Liver (tissue), 9 donors: ENCODE measurements around the gene PGGT1B. TPM values are rescaled to one million over a fixed set of nuclear protein-coding genes. Genes with fewer than 3 reads are reported as not detected.

Source experiments
- DNase-seq: peaks from one replicate; pipeline ENCODE4 v3.0.0-alpha.2; 2017; ENCODE audit warnings: low spot score
- H3K27ac ChIP-seq, 2 donors: one replicate each; pipeline ENCODE4 v1.7.0; 2013; ENCODE audit warnings: inconsistent platforms in 2 of 2, low read length in 2 of 2, control low read depth in 1 of 2, low read depth in 1 of 2, mild to moderate bottlenecking in 1 of 2
- H3K27me3 ChIP-seq, 4 donors: one replicate each; pipeline versions ENCODE4 v1.6.1 to v1.7.0; 2013; ENCODE audit warnings: low read length in 3 of 4, inconsistent platforms in 1 of 4, mild to moderate bottlenecking in 1 of 4, moderate library complexity in 1 of 4; ENCODE audit not compliant: control insufficient read depth in 4 of 4, insufficient read depth in 4 of 4
- H3K36me3 ChIP-seq, 4 donors: one replicate each; pipeline versions ENCODE4 v1.6.1 to v1.7.0; 2013; ENCODE audit warnings: low read length in 3 of 4, mild to moderate bottlenecking in 3 of 4, low read depth in 1 of 4, moderate library complexity in 1 of 4; ENCODE audit not compliant: control insufficient read depth in 4 of 4, insufficient read depth in 3 of 4
- H3K4me1 ChIP-seq, 4 donors: one replicate each; pipeline versions ENCODE4 v1.6.1 to v1.7.0; 2013; ENCODE audit warnings: low read length in 3 of 4, mild to moderate bottlenecking in 3 of 4, moderate library complexity in 1 of 4; ENCODE audit not compliant: control insufficient read depth in 4 of 4, insufficient read depth in 4 of 4
- H3K4me3 ChIP-seq, 3 donors: one replicate each; pipeline versions ENCODE4 v1.6.1 to v1.7.0; 2013; ENCODE audit warnings: low read length in 3 of 3, control low read depth in 1 of 3, low read depth in 1 of 3, mild to moderate bottlenecking in 1 of 3
- H3K9ac ChIP-seq, 2 donors: one replicate each; pipeline ENCODE4 v1.7.0; 2013; ENCODE audit warnings: low read length in 2 of 2, mild to moderate bottlenecking in 2 of 2, moderate library complexity in 2 of 2, control low read depth in 1 of 2, low read depth in 1 of 2
- H3K9me3 ChIP-seq, 4 donors: one replicate each; pipeline versions ENCODE4 v1.6.1 to v1.7.0; 2013; ENCODE audit warnings: low read length in 3 of 4; ENCODE audit not compliant: control insufficient read depth in 4 of 4
- ATF3 ChIP-seq: IDR thresholded peaks from 2 replicates; pipeline ENCODE4 v1.6.1; 2016; ENCODE audit warnings: antibody characterized with exemption
- CTCF ChIP-seq: fragments of 150-350 bp; IDR thresholded peaks from 2 replicates; pipeline ENCODE4 v1.5.1; 2017; ENCODE audit warnings: improper control_type of control experiment, low read depth, low read length; ENCODE audit not compliant: missing input control
- EGR1 ChIP-seq, 2 donors: IDR thresholded peaks; 2 replicates each; pipeline ENCODE4 v1.6.1; 2016 to 2018; ENCODE audit warnings: antibody characterized with exemption in 2 of 2, low read depth in 2 of 2
- FOXA1 ChIP-seq: IDR thresholded peaks from 2 replicates; pipeline ENCODE4 v1.6.1; 2016; ENCODE audit warnings: antibody characterized with exemption
- FOXA2 ChIP-seq: IDR thresholded peaks from 2 replicates; pipeline ENCODE4 v1.6.1; 2016; ENCODE audit warnings: antibody characterized with exemption
- GABPA ChIP-seq, 2 donors: IDR thresholded peaks in 1 of 2; conservative IDR thresholded peaks in 1 of 2; 2 replicates each; pipeline ENCODE4 v1.6.1; 2016; ENCODE audit warnings: antibody characterized with exemption in 2 of 2, mild to moderate bottlenecking in 1 of 2, moderate library complexity in 1 of 2
- HNF4A ChIP-seq, 2 donors: conservative IDR thresholded peaks; 2 replicates each; pipeline ENCODE4 v1.6.1; 2016; ENCODE audit warnings: antibody characterized with exemption in 2 of 2, mild to moderate bottlenecking in 2 of 2
- NR2F2 ChIP-seq: IDR thresholded peaks from 2 replicates; pipeline ENCODE4 v1.6.1; 2016; ENCODE audit warnings: antibody characterized with exemption
- RAD21 ChIP-seq, 2 donors: IDR thresholded peaks; 2 replicates each; pipeline ENCODE4 v1.6.1; 2016; ENCODE audit warnings: antibody characterized with exemption in 2 of 2, mild to moderate bottlenecking in 2 of 2
- RXRA ChIP-seq, 2 donors: IDR thresholded peaks; 2 replicates each; pipeline ENCODE4 v1.6.1; 2017 to 2018; ENCODE audit warnings: antibody characterized with exemption in 2 of 2, mild to moderate bottlenecking in 1 of 2
- SP1 ChIP-seq: IDR thresholded peaks from 2 replicates; pipeline ENCODE4 v1.6.1; 2018; ENCODE audit warnings: antibody characterized with exemption, mild to moderate bottlenecking
- TAF1 ChIP-seq: conservative IDR thresholded peaks from 2 replicates; pipeline ENCODE4 v1.6.1; 2016; ENCODE audit warnings: antibody characterized with exemption, mild to moderate bottlenecking
- YY1 ChIP-seq: IDR thresholded peaks from 2 replicates; pipeline ENCODE4 v1.6.1; 2016; ENCODE audit warnings: antibody characterized with exemption, mild to moderate bottlenecking
- ZBTB33 ChIP-seq: IDR thresholded peaks from 2 replicates; pipeline ENCODE4 v1.6.1; 2016; ENCODE audit warnings: antibody characterized with exemption
- WGBS: extraction: QIAGEN DNeasy Blood & Tissue Kit; methylation state at CpG from one replicate; pipeline ENCODE4 v1.1.7; 2013; 5-methylcytosine and 5-hydroxymethylcytosine counted together
- polyA plus RNA-seq, 2 donors: library from polyadenylated mRNA; stranded (reverse) in 1 of 2; unstranded in 1 of 2; fragments of 200-250 nt in 1 of 2; fragments of >200 nt in 1 of 2; fragmentation: Nextera tagmentation in 1 of 2; extraction: Ambion mirVana in 1 of 2; gene quantifications; one replicate each; pipeline versions ENCODE4 v1.2.1 to v1.2.3, GENCODE V29; 2013 to 2015
- total RNA-seq, 2 donors: library from RNA; depleted of rRNA; stranded (reverse); fragments of >200 nt; gene quantifications; one replicate each; pipeline ENCODE4 v1.2.3, GENCODE V29; 2014
- donor health status: healthy.
- donor health status: healthy.
- donor health status: healthy.
- donor health status: healthy.
- donor health status: healthy.

Gene PGGT1B
- total and polyA plus RNA-seq, 4 donors: 4.9 to 15.7 (median 5.6) TPM

GRCh38 chr5:115180165-115180709 lies 82.4 kb downstream of the PGGT1B start:
- TF ChIP-seq RXRA (IDR thresholded peaks at IDR 0.05) (no peak), SP1 (no peak), FOXA1 (no peak), TAF1 (no peak), CTCF (no peak), FOXA2 (no peak), NR2F2 (no peak), YY1 (no peak), ZBTB33 (no peak), GABPA (IDR thresholded peaks at IDR 0.05 in 1 of 2, conservative IDR thresholded peaks at IDR 0.05 in 1 of 2) (no peak), EGR1 (IDR thresholded peaks at IDR 0.05; ENCODE audit: low read depth in 2 of 2) (no peak), HNF4A (conservative IDR thresholded peaks at IDR 0.05) (no peak)
- H3K4me3 ChIP-seq: peak overlapping the region; percentile 35 to 71 (median 39)
- no peak overlapping the region for H3K9ac ChIP-seq
- H3K9me3 ChIP-seq: no peaks in the 10 kb centered on the region
- WGBS: 2% methylated on average over 54 of the region's 54 CpGs
- H3K36me3 ChIP-seq: no peaks in the 10 kb centered on the region
- H3K27ac ChIP-seq: no peak overlapping the region
- peaks cover 0 to 23% (median 7%) of the 10 kb centered on the region in 4 donors for H3K27me3 ChIP-seq
- DNase-seq: no peak
- peaks cover 4 to 17% (median 13%) of the 10 kb centered on the region in 4 donors for H3K4me1 ChIP-seq

- Histone ChIP-seq H3K4me3 (peak overlapping the region; percentile 21 to 71 (median 39)), H3K4me1 (peaks cover 4 to 17% (median 13%) of the 10 kb centered on the region in 4 donors), H3K27me3 (peaks cover 0 to 23% (median 7%) of the 10 kb centered on the region in 4 donors), H3K9ac (no peak overlapping the region), H3K9me3 (no peaks in the 10 kb centered on the region), H3K36me3 (no peaks in the 10 kb centered on the region), H3K27ac (no peak overlapping the region)
- TF ChIP-seq YY1: no peak
- TF ChIP-seq TAF1: no peak
- no peak for TF ChIP-seq GABPA (IDR thresholded peaks at IDR 0.05 in 1 of 2, conservative IDR thresholded peaks at IDR 0.05 in 1 of 2)
- TF ChIP-seq SP1: no peak
- TF ChIP-seq RAD21 (IDR thresholded peaks at IDR 0.05): no peak
- 5% methylated on average over 56 of the region's 56 CpGs for WGBS
- no peak for DNase-seq
Measured at GRCh38 chr5:115179394-115180164, 83.1 kb downstream of the PGGT1B start.

- Histone ChIP-seq H3K9ac (no peak overlapping the region), H3K27me3 (peaks cover 0 to 23% (median 7%) of the 10 kb centered on the region in 4 donors), H3K4me3 (peak overlapping the region in 1 of 3 donors; percentile 71), H3K27ac (no peak overlapping the region), H3K36me3 (no peaks in the 10 kb centered on the region), H3K9me3 (no peaks in the 10 kb centered on the region), H3K4me1 (peaks cover 4 to 17% (median 13%) of the 10 kb centered on the region in 4 donors)
- 22% methylated on average over 30 of the region's 30 CpGs for WGBS
- no peak for DNase-seq
- TF ChIP-seq NR2F2: no peak
- TF ChIP-seq FOXA2: no peak
- no peak for TF ChIP-seq TAF1
- no peak for TF ChIP-seq GABPA (IDR thresholded peaks at IDR 0.05 in 1 of 2, conservative IDR thresholded peaks at IDR 0.05 in 1 of 2)
- TF ChIP-seq ATF3: no peak
Measured at GRCh38 chr5:115179030-115179393, 83.7 kb downstream of the PGGT1B start.
